Gastrocnemius medialis (tissue), 4 donors: Measurements from ENCODE around the gene PXMP2. TPM values are rescaled to one million over a fixed set of nuclear protein-coding genes. Genes with fewer than 3 reads are reported as not detected.

ENCODE experiments used
- ATAC-seq, 2 donors: fragments of 150-250 bp; one replicate each; pipeline ENCODE4 v1.9.1; 2016
- DNase-seq, 2 donors: peaks; one replicate each; pipeline ENCODE4 v3.0.0-alpha.2; 2019
- H3K27ac ChIP-seq, 4 donors: fragments of 200-600 bp; sonication (generic); 1 replicate in 1 of 4; 2 replicates in 3 of 4; pipeline ENCODE4 v1.5.1; 2016 to 2018; ENCODE audit warnings: mild to moderate bottlenecking in 2 of 4, moderate library complexity in 1 of 4
- H3K27me3 ChIP-seq, 3 donors: fragments of 200-600 bp; sonication (generic) in 2 of 3; 1 replicate in 1 of 3; 2 replicates in 2 of 3; pipeline versions ENCODE4 v1.5.1 to v1.6.0; 2016 to 2019; ENCODE audit warnings: mild to moderate bottlenecking in 1 of 3, moderate library complexity in 1 of 3
- H3K36me3 ChIP-seq, 2 donors: fragments of 200-600 bp; sonication (generic) in 1 of 2; one replicate each; pipeline ENCODE4 v1.5.1; 2017 to 2018
- H3K4me1 ChIP-seq, 2 donors: fragments of 200-600 bp; sonication (generic) in 1 of 2; one replicate each; pipeline ENCODE4 v1.5.1; 2016 to 2017; ENCODE audit warnings: mild to moderate bottlenecking in 2 of 2
- H3K4me3 ChIP-seq, 4 donors: fragments of 200-600 bp; sonication (generic) in 3 of 4; 1 replicate in 1 of 4; 2 replicates in 3 of 4; pipeline ENCODE4 v1.5.1; 2016 to 2019; ENCODE audit warnings: mild to moderate bottlenecking in 2 of 4
- H3K9me3 ChIP-seq, 3 donors: fragments of 200-600 bp; sonication (generic) in 2 of 3; 1 replicate in 1 of 3; 2 replicates in 2 of 3; pipeline ENCODE4 v1.5.1; 2016 to 2019
- POLR2A ChIP-seq, 2 donors: fragments of 450-650 bp; IDR thresholded peaks; one replicate each; pipeline ENCODE4 v1.6.1; 2017; ENCODE audit warnings: antibody characterized with exemption in 2 of 2, mild to moderate bottlenecking in 2 of 2, moderate library complexity in 2 of 2
- in situ Hi-C, 4 donors: fragments of 200-750 bp; cut with MboI; loops; one replicate each; pipeline versions ENCODE4 v1.15.0 to v1.8.0; 2017; ENCODE audit warnings: low sequenced_read_pairs in 4 of 4
- intact Hi-C: fragments of 100-400 bp; cut with DNase I; formaldehyde crosslinking; loops from one replicate; pipeline ENCODE4 v1.15.1; 2023; ENCODE audit warnings: low total_unique reads
- total RNA-seq, 4 donors: library from RNA; depleted of rRNA; stranded (reverse); fragments of >200 nt; gene quantifications; one replicate each; pipeline versions ENCODE4 v1.1.0 to v1.2.3, GENCODE V29; 2016
- TF ChIP-seq, protein P1 (sequence below), 5 experiments: fragments of 450-650 bp in 3 of 5; fragments of 200-600 bp in 2 of 5; sonication (generic) in 2 of 5; IDR thresholded peaks in 4 of 5; conservative IDR thresholded peaks in 1 of 5; 1 replicate in 4 of 5; 2 replicates in 1 of 5; pipeline ENCODE4 v1.5.1; 2016 to 2019; ENCODE audit warnings: antibody characterized with exemption in 5 of 5, mild to moderate bottlenecking in 3 of 5, moderate library complexity in 3 of 5

Gene PXMP2
- total RNA-seq, 4 donors from 2014 or later: 16.0 to 44.8 (median 38.6) TPM

DNA sequence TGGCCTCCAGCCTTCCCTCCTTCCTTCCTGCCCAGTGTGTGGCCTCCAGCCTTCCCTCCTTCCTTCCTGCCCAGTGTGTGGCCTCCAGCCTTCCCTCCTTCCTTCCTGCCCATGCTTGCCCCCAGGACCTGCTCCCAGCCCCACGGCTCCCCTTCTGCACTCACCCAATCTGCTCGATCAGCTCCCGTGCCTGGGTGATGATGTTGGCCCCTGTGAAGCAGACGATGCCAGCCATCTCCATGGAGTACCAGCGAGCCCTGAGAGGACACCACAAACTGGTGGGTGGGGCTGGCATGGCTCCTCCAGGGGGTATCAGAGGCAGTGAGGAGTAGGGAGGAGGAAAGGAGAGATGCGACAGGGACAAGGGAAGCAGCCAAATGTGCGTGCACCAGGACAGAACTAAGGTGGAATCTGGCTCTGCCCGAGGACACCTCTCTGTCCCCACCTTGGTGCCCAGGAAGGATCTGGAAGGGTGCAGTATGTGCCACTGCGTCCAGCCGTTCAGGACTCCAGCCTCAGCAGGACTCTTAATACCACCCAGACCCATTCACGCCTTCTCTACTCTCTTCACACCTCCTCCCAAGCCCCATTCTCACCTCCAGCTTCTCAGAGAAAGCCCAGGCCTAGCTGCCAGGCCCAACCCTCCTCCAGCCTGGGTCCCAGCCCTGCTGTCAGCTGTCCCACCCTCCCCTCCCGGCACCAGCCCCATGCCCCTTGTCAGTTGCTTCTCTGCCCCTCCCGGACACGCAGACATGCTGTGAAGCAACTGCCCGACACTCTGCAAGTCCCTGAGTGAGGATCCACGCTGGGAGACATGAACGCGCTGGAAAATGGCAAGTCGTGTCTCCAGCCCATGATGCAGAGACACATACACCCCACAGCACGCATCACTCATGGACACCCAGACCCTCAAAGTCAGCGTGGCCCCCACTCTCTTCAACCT, 22.9 kb upstream of the PXMP2 start:
- H3K4me3 ChIP-seq: no peak overlapping the region
- H3K9me3 ChIP-seq: no peaks in the 10 kb centered on the region
- H3K27me3 ChIP-seq: no peaks in the 10 kb centered on the region
- intact Hi-C loops: no loop called here
- in situ Hi-C loops: no loop called here
- TF ChIP-seq, protein P1, sequence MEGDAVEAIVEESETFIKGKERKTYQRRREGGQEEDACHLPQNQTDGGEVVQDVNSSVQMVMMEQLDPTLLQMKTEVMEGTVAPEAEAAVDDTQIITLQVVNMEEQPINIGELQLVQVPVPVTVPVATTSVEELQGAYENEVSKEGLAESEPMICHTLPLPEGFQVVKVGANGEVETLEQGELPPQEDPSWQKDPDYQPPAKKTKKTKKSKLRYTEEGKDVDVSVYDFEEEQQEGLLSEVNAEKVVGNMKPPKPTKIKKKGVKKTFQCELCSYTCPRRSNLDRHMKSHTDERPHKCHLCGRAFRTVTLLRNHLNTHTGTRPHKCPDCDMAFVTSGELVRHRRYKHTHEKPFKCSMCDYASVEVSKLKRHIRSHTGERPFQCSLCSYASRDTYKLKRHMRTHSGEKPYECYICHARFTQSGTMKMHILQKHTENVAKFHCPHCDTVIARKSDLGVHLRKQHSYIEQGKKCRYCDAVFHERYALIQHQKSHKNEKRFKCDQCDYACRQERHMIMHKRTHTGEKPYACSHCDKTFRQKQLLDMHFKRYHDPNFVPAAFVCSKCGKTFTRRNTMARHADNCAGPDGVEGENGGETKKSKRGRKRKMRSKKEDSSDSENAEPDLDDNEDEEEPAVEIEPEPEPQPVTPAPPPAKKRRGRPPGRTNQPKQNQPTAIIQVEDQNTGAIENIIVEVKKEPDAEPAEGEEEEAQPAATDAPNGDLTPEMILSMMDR (IDR thresholded peaks at IDR 0.05 in 4 of 5, conservative IDR thresholded peaks at IDR 0.05 in 1 of 5): no peak
- TF ChIP-seq POLR2A (IDR thresholded peaks at IDR 0.05): no peak
- H3K4me1 ChIP-seq: no peaks in the 10 kb centered on the region
- no peak for ATAC-seq
- no peak for DNase-seq
- peaks cover 0 to 92% of the 10 kb centered on the region in 2 donors for H3K36me3 ChIP-seq
- no peak overlapping the region for H3K27ac ChIP-seq

DNA sequence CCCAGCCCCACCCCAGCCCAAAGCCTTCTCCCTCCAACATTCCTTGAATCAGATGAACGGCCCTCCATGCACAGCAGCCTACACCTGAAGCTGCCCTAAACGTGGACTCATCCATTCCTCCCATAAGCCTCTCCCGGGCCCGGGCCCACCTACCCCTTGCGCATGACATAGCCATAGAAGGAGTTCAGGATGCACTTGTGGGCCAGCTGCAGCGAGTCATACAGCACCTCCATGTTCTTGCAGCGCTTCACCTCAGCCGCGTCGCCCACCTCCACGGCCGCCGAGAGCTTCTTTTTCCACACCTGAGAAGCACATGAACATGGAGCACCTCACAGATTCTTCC, 22.3 kb upstream of the PXMP2 start:
- Histone ChIP-seq H3K4me3 (no peak overlapping the region), H3K4me1 (no peaks in the 10 kb centered on the region), H3K27ac (no peak overlapping the region), H3K36me3 (peaks cover 0 to 91% of the 10 kb centered on the region in 2 donors), H3K27me3 (no peaks in the 10 kb centered on the region), H3K9me3 (no peaks in the 10 kb centered on the region)
- no peak for TF ChIP-seq POLR2A (IDR thresholded peaks at IDR 0.05)
- TF ChIP-seq, protein P1 (IDR thresholded peaks at IDR 0.05 in 4 of 5, conservative IDR thresholded peaks at IDR 0.05 in 1 of 5): no peak
- intact Hi-C loops: no loop called here
- DNase-seq (no peak), ATAC-seq (no peak)
- in situ Hi-C loops: no loop called here

GRCh38 chr12:132665794-132666193, 21.6 kb upstream of the PXMP2 start:
- H3K36me3 ChIP-seq: peaks cover 0 to 84% of the 10 kb centered on the region in 2 donors
- no peak for DNase-seq
- in situ Hi-C loops: no loop called here
- H3K27ac ChIP-seq: no peak overlapping the region
- H3K4me3 ChIP-seq: no peak overlapping the region
- ATAC-seq: no peak
- no peaks in the 10 kb centered on the region for H3K27me3 ChIP-seq
- H3K4me1 ChIP-seq: no peaks in the 10 kb centered on the region
- intact Hi-C loops: no loop called here
- no peaks in the 10 kb centered on the region for H3K9me3 ChIP-seq
- TF ChIP-seq, protein P1 (IDR thresholded peaks at IDR 0.05 in 4 of 5, conservative IDR thresholded peaks at IDR 0.05 in 1 of 5): no peak
- TF ChIP-seq POLR2A (IDR thresholded peaks at IDR 0.05): no peak

- TF ChIP-seq POLR2A (IDR thresholded peaks at IDR 0.05): no peak
- TF ChIP-seq, protein P1 (IDR thresholded peaks at IDR 0.05 in 4 of 5, conservative IDR thresholded peaks at IDR 0.05 in 1 of 5): no peak
- Histone ChIP-seq H3K36me3 (peaks cover 0 to 77% of the 10 kb centered on the region in 2 donors), H3K27me3 (no peaks in the 10 kb centered on the region), H3K27ac (no peak overlapping the region), H3K4me1 (no peaks in the 10 kb centered on the region), H3K4me3 (no peak overlapping the region), H3K9me3 (no peaks in the 10 kb centered on the region)
- no peak for ATAC-seq
- DNase-seq: no peak
- in situ Hi-C loops: no loop called here
- intact Hi-C loops: no loop called here
Observed at GRCh38 chr12:132668191-132669088, 18.9 kb upstream of the PXMP2 start.
